Measurements from ENCODE around the gene NFKBIL1. TPM values are rescaled to one million over a fixed set of nuclear protein-coding genes. Genes with fewer than 3 reads are reported as not detected.
A peak's percentile ranks its signal among the peaks of the same experiment; 100 is the strongest.

NFKBIL1 gene
- total RNA-seq, 1 experiment from 2014 or later, result 19.5 TPM

DNA sequence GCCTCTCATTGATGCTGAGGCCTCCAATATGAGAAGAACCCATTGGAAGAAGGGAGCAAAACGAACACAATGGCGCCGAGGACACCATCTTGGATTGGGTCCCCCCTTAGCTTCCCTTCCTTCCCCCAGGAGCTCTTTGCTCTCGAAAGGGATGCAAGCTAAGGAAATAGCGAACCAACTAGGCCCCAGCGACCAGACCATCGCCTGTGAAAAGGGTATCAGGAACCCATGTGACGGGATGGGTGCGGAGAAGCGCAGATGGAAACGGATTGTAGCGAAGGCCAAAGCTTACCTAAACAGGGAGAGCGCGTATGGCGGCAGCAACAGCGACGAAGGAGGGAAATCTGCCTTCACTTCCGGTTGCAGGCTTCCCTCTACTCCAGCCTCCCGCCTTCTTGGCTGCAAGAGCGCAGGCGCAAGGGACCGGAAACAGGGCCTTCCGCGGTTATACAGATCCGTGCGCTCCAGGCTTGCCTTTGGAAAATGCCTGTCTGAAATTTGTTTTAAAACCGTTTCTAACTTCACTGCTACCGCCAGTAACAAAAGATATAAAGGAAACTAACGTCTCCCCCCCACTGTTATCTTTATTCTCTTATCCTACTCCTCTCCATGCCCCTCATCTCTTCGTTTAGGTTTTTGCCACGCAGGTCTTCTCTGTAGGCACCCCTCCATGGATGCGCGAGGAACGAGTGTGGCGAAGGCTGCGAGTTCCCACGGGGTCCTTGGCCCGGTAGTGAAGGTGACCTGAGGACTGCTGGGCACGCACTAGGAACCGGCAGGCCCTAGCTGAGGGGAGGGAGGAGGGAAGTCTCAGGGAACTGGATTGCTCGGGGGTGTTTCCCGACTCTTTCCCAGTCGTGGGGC, 5.5 kb upstream of the NFKBIL1 start, which contains the start of gene DDX39B (continued):
- TF ChIP-seq CREM (CRISPR knock-in tag; IDR thresholded peaks at IDR 0.05) (peak; percentile 39; the same call in 1 of the 2 replicates), TEAD4 (CRISPR knock-in tag; IDR thresholded peaks at IDR 0.05) (no peak)

DNA sequence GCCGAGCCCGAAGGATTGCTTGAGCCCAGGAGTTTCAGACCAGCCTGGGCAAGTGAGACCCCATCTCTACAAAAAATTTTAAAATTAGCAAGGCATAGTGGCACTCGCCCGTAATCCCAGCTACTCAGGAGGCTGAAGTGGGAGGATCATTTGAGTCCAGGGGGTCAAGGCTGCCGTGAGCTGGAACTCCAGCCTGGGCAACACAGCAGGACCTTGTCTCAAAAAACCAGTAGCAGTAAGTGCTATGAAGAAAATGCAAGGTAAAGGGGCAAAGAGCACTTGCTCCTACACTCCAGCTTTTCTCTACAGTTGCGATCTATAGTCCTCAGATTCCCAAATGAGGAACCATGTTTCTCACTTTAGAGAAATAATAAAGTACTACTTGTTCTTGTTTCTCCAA, 3.8 kb upstream of the NFKBIL1 start:
- no peak for ATAC-seq
- Mint-ChIP-seq H3K27me3 (ENCODE audit: low read depth) (no peaks in the 10 kb centered on the region), H3K4me3 (no peak overlapping the region), H3K36me3 (peaks cover 29% of the 10 kb centered on the region), H3K27ac (no peak overlapping the region), H3K4me1 (peaks cover 41% of the 10 kb centered on the region), H3K9me3 (no peaks in the 10 kb centered on the region)
- no peak for DNase-seq (ENCODE audit: low spot score)
- CTCF ChIA-PET, result interaction anchor here (4.8 kb wide), 1 partner anchor 55 kb away, joined by 23 read pairs; no protein-coding TSS in a partner anchor
- POLR2A ChIA-PET, result no interaction called here
- TF ChIP-seq, protein P1, sequence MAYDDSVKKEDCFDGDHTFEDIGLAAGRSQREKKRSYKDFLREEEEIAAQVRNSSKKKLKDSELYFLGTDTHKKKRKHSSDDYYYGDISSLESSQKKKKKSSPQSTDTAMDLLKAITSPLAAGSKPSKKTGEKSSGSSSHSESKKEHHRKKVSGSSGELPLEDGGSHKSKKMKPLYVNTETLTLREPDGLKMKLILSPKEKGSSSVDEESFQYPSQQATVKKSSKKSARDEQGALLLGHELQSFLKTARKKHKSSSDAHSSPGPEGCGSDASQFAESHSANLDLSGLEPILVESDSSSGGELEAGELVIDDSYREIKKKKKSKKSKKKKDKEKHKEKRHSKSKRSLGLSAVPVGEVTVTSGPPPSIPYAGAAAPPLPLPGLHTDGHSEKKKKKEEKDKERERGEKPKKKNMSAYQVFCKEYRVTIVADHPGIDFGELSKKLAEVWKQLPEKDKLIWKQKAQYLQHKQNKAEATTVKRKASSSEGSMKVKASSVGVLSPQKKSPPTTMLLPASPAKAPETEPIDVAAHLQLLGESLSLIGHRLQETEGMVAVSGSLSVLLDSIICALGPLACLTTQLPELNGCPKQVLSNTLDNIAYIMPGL (CRISPR knock-in tag; IDR thresholded peaks at IDR 0.05), result no peak
- TF ChIP-seq GTF2I (CRISPR knock-in tag; conservative IDR thresholded peaks at IDR 0.05), result no peak
- TF ChIP-seq RORB (CRISPR knock-in tag; IDR thresholded peaks at IDR 0.05), result no peak
- TF ChIP-seq JUN (CRISPR knock-in tag; IDR thresholded peaks at IDR 0.05), result no peak
- TF ChIP-seq ZNF232 (CRISPR knock-in tag; IDR thresholded peaks at IDR 0.05), result no peak
- TF ChIP-seq, protein P2, sequence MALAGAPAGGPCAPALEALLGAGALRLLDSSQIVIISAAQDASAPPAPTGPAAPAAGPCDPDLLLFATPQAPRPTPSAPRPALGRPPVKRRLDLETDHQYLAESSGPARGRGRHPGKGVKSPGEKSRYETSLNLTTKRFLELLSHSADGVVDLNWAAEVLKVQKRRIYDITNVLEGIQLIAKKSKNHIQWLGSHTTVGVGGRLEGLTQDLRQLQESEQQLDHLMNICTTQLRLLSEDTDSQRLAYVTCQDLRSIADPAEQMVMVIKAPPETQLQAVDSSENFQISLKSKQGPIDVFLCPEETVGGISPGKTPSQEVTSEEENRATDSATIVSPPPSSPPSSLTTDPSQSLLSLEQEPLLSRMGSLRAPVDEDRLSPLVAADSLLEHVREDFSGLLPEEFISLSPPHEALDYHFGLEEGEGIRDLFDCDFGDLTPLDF (CRISPR knock-in tag; IDR thresholded peaks at IDR 0.05), result no peak
- TF ChIP-seq, protein P3, sequence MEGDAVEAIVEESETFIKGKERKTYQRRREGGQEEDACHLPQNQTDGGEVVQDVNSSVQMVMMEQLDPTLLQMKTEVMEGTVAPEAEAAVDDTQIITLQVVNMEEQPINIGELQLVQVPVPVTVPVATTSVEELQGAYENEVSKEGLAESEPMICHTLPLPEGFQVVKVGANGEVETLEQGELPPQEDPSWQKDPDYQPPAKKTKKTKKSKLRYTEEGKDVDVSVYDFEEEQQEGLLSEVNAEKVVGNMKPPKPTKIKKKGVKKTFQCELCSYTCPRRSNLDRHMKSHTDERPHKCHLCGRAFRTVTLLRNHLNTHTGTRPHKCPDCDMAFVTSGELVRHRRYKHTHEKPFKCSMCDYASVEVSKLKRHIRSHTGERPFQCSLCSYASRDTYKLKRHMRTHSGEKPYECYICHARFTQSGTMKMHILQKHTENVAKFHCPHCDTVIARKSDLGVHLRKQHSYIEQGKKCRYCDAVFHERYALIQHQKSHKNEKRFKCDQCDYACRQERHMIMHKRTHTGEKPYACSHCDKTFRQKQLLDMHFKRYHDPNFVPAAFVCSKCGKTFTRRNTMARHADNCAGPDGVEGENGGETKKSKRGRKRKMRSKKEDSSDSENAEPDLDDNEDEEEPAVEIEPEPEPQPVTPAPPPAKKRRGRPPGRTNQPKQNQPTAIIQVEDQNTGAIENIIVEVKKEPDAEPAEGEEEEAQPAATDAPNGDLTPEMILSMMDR (IDR thresholded peaks at IDR 0.05), result no peak
- no peak for TF ChIP-seq ATF1 (CRISPR knock-in tag; IDR thresholded peaks at IDR 0.05)
- TF ChIP-seq, protein P4, sequence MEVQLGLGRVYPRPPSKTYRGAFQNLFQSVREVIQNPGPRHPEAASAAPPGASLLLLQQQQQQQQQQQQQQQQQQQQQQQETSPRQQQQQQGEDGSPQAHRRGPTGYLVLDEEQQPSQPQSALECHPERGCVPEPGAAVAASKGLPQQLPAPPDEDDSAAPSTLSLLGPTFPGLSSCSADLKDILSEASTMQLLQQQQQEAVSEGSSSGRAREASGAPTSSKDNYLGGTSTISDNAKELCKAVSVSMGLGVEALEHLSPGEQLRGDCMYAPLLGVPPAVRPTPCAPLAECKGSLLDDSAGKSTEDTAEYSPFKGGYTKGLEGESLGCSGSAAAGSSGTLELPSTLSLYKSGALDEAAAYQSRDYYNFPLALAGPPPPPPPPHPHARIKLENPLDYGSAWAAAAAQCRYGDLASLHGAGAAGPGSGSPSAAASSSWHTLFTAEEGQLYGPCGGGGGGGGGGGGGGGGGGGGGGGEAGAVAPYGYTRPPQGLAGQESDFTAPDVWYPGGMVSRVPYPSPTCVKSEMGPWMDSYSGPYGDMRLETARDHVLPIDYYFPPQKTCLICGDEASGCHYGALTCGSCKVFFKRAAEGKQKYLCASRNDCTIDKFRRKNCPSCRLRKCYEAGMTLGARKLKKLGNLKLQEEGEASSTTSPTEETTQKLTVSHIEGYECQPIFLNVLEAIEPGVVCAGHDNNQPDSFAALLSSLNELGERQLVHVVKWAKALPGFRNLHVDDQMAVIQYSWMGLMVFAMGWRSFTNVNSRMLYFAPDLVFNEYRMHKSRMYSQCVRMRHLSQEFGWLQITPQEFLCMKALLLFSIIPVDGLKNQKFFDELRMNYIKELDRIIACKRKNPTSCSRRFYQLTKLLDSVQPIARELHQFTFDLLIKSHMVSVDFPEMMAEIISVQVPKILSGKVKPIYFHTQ (CRISPR knock-in tag; IDR thresholded peaks at IDR 0.05), result no peak
- TF ChIP-seq, protein P5, sequence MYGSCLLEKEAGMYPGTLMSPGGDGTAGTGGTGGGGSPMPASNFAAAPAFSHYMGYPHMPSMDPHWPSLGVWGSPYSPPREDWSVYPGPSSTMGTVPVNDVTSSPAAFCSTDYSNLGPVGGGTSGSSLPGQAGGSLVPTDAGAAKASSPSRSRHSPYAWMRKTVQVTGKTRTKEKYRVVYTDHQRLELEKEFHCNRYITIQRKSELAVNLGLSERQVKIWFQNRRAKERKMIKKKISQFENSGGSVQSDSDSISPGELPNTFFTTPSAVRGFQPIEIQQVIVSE (CRISPR knock-in tag; IDR thresholded peaks at IDR 0.05; ENCODE audit: borderline replicate concordance), result no peak
- TF ChIP-seq KAT7 (CRISPR knock-in tag; IDR thresholded peaks at IDR 0.05; ENCODE audit: borderline replicate concordance), result no peak
- TF ChIP-seq, protein P6, sequence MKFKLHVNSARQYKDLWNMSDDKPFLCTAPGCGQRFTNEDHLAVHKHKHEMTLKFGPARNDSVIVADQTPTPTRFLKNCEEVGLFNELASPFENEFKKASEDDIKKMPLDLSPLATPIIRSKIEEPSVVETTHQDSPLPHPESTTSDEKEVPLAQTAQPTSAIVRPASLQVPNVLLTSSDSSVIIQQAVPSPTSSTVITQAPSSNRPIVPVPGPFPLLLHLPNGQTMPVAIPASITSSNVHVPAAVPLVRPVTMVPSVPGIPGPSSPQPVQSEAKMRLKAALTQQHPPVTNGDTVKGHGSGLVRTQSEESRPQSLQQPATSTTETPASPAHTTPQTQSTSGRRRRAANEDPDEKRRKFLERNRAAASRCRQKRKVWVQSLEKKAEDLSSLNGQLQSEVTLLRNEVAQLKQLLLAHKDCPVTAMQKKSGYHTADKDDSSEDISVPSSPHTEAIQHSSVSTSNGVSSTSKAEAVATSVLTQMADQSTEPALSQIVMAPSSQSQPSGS (CRISPR knock-in tag; IDR thresholded peaks at IDR 0.05; ENCODE audit: borderline replicate concordance, low read depth), result no peak
- no peak for TF ChIP-seq GABPB1 (CRISPR knock-in tag; IDR thresholded peaks at IDR 0.05)
- TF ChIP-seq, protein P7, sequence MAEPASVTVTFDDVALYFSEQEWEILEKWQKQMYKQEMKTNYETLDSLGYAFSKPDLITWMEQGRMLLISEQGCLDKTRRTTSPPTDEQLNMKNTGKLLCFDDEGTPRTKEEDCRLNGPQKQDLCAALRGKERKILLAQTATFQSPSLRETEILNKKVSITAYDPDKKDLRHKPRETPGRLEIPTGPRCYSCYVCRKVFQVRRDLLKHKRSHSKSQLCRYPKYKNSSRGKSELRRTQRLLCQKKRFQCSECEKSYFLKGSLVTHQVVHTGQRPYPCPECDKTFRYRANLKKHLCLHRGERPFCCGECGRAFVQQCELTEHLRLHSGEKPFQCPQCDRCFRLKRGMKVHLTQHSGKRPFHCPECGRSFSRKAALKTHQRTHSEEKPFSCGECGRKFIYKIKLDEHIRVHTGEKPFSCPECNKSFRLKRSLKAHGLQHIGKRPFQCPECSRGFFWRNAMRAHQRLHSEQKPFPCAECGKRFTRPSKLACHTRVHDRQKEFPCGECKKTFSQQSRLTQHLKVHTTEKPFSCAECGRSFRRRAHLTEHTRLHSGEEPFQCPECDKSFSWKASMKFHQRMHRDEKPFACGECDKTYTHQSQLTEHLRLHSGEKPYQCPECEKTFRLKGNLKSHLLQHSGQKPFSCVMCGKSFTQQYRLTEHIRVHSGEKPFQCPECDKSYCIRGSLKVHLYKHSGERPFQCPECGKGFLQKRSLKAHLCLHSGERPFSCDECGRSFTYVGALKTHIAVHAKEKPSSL (CRISPR knock-in tag; conservative IDR thresholded peaks at IDR 0.05), result no peak
- TF ChIP-seq PRRX2 (CRISPR knock-in tag; IDR thresholded peaks at IDR 0.05), result no peak
- TF ChIP-seq ZNF396 (CRISPR knock-in tag; IDR thresholded peaks at IDR 0.05; ENCODE audit: borderline replicate concordance), result no peak
- TF ChIP-seq, protein P8, sequence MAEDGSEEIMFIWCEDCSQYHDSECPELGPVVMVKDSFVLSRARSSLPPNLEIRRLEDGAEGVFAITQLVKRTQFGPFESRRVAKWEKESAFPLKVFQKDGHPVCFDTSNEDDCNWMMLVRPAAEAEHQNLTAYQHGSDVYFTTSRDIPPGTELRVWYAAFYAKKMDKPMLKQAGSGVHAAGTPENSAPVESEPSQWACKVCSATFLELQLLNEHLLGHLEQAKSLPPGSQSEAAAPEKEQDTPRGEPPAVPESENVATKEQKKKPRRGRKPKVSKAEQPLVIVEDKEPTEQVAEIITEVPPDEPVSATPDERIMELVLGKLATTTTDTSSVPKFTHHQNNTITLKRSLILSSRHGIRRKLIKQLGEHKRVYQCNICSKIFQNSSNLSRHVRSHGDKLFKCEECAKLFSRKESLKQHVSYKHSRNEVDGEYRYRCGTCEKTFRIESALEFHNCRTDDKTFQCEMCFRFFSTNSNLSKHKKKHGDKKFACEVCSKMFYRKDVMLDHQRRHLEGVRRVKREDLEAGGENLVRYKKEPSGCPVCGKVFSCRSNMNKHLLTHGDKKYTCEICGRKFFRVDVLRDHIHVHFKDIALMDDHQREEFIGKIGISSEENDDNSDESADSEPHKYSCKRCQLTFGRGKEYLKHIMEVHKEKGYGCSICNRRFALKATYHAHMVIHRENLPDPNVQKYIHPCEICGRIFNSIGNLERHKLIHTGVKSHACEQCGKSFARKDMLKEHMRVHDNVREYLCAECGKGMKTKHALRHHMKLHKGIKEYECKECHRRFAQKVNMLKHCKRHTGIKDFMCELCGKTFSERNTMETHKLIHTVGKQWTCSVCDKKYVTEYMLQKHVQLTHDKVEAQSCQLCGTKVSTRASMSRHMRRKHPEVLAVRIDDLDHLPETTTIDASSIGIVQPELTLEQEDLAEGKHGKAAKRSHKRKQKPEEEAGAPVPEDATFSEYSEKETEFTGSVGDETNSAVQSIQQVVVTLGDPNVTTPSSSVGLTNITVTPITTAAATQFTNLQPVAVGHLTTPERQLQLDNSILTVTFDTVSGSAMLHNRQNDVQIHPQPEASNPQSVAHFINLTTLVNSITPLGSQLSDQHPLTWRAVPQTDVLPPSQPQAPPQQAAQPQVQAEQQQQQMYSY (CRISPR knock-in tag; IDR thresholded peaks at IDR 0.05), result no peak
- no peak for TF ChIP-seq ZNF121 (CRISPR knock-in tag; IDR thresholded peaks at IDR 0.05)
